Measurements from ENCODE around the gene CCDC30.
"Not testable (repeated sequence)": the region's sequence is repeated elsewhere in the genome, so short reads cannot be mapped to it uniquely, and the experiment has no call there.

CCDC30 gene

GRCh38 chr1:42524330-42524729 lies 61.2 kb downstream of the CCDC30 start:
- no peak for DNase-seq

GRCh38 chr1:42529724-42530181 lies 66.7 kb downstream of the CCDC30 start:
- no peak for DNase-seq

GRCh38 chr1:42531043-42531442 lies 68.0 kb downstream of the CCDC30 start:
- DNase-seq: no peak

GRCh38 chr1:42533101-42533863 lies 70.2 kb downstream of the CCDC30 start:
- no peak for DNase-seq

- DNase-seq: no peak
These were observed 78.0 kb downstream of the CCDC30 start for GRCh38 chr1:42541104-42541503.

- no peak for DNase-seq
These were observed 88.1 kb downstream of the CCDC30 start for GRCh38 chr1:42551180-42551579.

- DNase-seq: no peak
These were observed 88.5 kb downstream of the CCDC30 start for GRCh38 chr1:42551590-42551989.

- DNase-seq: no peak
These were observed 89.5 kb downstream of the CCDC30 start for GRCh38 chr1:42552636-42553035.

- no peak for DNase-seq
These were observed 94.3 kb downstream of the CCDC30 start for GRCh38 chr1:42557230-42557851.

- no peak for DNase-seq
These were observed 104.0 kb downstream of the CCDC30 start for GRCh38 chr1:42567038-42567437.

GRCh38 chr1:42576935-42577334 lies 113.8 kb downstream of the CCDC30 start:
- DNase-seq: no peak

GRCh38 chr1:42586016-42586415 lies 122.9 kb downstream of the CCDC30 start:
- DNase-seq: no peak

GRCh38 chr1:42587753-42588152 lies 124.7 kb downstream of the CCDC30 start:
- DNase-seq: no peak

GRCh38 chr1:42592811-42593210 lies 129.7 kb downstream of the CCDC30 start:
- DNase-seq: no peak

- no peak for DNase-seq
These were observed 130.5 kb downstream of the CCDC30 start for GRCh38 chr1:42593486-42594100.

GRCh38 chr1:42601472-42601871 lies 138.4 kb downstream of the CCDC30 start:
- DNase-seq: no peak

GRCh38 chr1:42613803-42614131 lies 150.7 kb downstream of the CCDC30 start:
- DNase-seq: no peak

- no peak for DNase-seq
These were observed 155.8 kb downstream of the CCDC30 start for GRCh38 chr1:42618866-42619265.

GRCh38 chr1:42620307-42620706 lies 157.2 kb downstream of the CCDC30 start:
- DNase-seq: no peak

GRCh38 chr1:42621180-42621579 lies 158.1 kb downstream of the CCDC30 start:
- DNase-seq: not testable (repeated sequence)

- DNase-seq: not testable (repeated sequence)
These were observed 164.1 kb downstream of the CCDC30 start for GRCh38 chr1:42627205-42627604.

- DNase-seq: no peak
These were observed 176.0 kb downstream of the CCDC30 start for GRCh38 chr1:42639116-42639515.

- DNase-seq: no peak
These were observed 183.0 kb downstream of the CCDC30 start for GRCh38 chr1:42646056-42646455.
